ENCODE measurements around the gene GCSH.

DNA sequence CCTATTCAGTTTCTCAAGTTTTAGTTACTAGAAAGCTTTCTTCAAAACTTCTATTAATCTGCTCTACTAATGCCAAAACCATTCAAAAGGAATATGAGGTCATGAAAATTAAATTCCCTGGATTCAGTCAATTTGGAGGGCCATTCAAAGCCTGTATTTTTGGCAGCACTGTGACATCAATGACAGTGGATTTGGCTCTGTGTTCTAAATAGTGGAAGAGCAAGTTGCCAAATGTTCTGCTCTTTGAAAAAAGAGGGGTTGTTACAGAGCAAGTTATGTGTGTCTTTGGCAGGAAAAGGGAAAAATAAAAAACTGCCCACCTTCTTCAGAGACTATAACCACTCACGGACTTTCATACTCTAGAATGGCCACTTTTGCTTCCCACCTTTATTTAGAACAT lies 16.0 kb downstream of the GCSH start:
- TF ChIP-seq, protein P1, sequence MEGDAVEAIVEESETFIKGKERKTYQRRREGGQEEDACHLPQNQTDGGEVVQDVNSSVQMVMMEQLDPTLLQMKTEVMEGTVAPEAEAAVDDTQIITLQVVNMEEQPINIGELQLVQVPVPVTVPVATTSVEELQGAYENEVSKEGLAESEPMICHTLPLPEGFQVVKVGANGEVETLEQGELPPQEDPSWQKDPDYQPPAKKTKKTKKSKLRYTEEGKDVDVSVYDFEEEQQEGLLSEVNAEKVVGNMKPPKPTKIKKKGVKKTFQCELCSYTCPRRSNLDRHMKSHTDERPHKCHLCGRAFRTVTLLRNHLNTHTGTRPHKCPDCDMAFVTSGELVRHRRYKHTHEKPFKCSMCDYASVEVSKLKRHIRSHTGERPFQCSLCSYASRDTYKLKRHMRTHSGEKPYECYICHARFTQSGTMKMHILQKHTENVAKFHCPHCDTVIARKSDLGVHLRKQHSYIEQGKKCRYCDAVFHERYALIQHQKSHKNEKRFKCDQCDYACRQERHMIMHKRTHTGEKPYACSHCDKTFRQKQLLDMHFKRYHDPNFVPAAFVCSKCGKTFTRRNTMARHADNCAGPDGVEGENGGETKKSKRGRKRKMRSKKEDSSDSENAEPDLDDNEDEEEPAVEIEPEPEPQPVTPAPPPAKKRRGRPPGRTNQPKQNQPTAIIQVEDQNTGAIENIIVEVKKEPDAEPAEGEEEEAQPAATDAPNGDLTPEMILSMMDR (IDR thresholded peaks at IDR 0.05) = no peak
- TF ChIP-seq POLR2A (IDR thresholded peaks at IDR 0.05; ENCODE audit: low read depth) = no peak

Data from esophagus muscularis mucosa (tissue), 3 donors.